Body of pancreas (tissue), 4 donors: ENCODE data around the gene SSNA1.

Source experiments
- POLR2A ChIP-seq, 3 donors: fragments of 450-650 bp; IDR thresholded peaks; one replicate each; pipeline ENCODE4 v1.6.1; 2016; ENCODE audit warnings: antibody characterized with exemption in 3 of 3, mild to moderate bottlenecking in 2 of 3
- TF ChIP-seq, protein P1 (sequence below), 7 experiments: fragments of 450-650 bp in 4 of 7; fragments of 200-600 bp in 3 of 7; sonication (generic) in 3 of 7; IDR thresholded peaks; one replicate each; pipeline ENCODE4 v1.5.1; 2016 to 2019; ENCODE audit warnings: antibody characterized with exemption in 7 of 7

DNA sequence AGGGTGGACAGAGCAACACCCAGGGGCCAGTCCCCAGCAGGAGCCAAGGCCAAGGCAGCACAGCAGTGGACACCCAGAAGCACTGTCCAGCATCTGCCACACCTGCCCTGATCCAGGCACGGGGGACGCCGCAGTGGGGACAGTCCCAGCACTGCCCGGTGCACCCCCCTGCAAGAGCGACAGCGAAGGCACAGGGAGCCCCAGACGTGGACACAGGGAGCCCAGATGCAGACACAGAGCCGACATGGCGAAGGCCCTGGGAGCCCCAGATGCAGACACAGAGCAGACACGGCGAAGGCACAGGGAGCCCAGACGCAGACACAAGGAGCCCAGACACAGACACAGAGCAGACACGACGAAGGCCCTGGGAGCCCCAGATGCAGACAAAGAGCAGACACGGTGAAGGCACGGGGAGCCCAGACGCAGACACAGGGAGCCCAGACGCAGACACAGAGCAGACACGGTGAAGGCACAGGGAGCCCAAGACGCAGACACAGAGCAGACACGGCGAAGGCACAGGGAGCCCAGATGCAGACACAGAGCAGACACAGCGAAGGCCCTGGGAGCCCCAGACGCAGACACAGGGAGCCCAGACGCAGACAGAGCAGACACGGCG is 4.4 kb upstream of the SSNA1 start:
- TF ChIP-seq, protein P1, sequence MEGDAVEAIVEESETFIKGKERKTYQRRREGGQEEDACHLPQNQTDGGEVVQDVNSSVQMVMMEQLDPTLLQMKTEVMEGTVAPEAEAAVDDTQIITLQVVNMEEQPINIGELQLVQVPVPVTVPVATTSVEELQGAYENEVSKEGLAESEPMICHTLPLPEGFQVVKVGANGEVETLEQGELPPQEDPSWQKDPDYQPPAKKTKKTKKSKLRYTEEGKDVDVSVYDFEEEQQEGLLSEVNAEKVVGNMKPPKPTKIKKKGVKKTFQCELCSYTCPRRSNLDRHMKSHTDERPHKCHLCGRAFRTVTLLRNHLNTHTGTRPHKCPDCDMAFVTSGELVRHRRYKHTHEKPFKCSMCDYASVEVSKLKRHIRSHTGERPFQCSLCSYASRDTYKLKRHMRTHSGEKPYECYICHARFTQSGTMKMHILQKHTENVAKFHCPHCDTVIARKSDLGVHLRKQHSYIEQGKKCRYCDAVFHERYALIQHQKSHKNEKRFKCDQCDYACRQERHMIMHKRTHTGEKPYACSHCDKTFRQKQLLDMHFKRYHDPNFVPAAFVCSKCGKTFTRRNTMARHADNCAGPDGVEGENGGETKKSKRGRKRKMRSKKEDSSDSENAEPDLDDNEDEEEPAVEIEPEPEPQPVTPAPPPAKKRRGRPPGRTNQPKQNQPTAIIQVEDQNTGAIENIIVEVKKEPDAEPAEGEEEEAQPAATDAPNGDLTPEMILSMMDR (IDR thresholded peaks at IDR 0.05), result no peak
- TF ChIP-seq POLR2A (IDR thresholded peaks at IDR 0.05), result no peak
